ENCODE data around the gene RBMS3. TPM values are rescaled to one million over a fixed set of nuclear protein-coding genes. Genes with fewer than 3 reads are reported as not detected.
A peak's percentile ranks its signal among the peaks of the same experiment; 100 is the strongest.

Gene RBMS3
- total RNA-seq, 1 experiment from 2014 or later, result 5.9 TPM

DNA sequence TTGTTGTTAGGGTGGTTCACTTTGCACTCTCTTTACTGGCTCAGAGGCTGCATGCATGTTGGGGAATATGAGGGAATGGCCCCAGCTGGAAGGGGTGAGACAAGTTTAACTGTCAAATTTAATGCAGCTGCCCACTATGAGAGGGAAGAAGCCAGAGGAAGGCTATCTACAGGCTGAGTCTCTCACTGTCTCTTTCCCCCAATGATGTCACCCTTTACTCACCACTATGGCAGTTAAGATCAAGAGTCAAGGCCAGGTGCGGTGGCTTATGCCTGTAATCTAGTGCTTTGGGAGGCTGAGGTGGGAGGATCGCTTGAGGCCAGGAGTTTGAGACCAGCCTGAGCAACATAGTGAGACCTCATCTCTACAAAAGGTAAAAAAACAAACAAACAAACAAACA, 12.2 kb upstream of the RBMS3 start:
- in situ Hi-C loops (cut with HindIII; ENCODE audit: low pct_unique_long_range_greater_than_20kb, low sequenced_read_pairs), result no loop called here
- DNase-seq (ENCODE audit: low read depth, low spot score), result no peak

DNA sequence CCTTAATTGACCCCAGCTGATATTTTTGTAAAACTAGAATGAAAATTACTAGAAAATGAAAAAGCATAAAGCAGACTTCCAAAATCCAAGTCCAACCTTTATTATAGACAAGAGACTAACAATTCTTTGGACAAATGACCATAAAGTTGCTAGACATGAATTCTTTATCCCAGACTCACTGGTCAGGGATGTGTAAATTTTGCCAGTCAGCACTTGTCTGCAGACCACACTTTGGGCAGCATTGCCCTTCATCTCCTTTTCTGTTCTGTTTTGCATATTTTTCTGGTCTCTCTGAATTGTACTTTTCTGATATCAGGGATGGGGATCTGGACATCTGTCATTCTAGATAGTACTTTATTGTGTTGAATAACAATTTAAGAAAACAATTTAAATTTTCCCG, 10.1 kb upstream of the RBMS3 start:
- DNase-seq (ENCODE audit: low read depth, low spot score), result no peak
- in situ Hi-C loops (cut with HindIII; ENCODE audit: low pct_unique_long_range_greater_than_20kb, low sequenced_read_pairs), result no loop called here

DNA sequence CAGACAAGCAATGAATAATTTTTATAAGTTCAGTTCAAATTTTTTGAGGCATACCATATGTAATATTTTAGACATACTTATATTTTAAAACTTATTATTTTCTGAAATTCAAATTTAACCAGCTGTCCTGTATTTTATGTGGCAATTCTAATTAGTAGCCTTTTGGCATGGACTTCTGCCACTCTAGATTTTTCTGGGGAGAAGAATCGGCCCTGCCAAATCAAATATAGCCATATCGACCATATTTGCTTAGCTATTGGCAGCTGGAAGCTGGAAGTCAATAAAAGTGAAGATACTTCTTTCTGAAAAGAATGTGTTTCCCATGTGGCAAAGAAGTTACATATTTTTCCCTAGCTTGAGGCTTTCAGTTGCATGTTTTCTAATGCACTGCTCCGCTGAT, 9.4 kb upstream of the RBMS3 start:
- in situ Hi-C loops (cut with HindIII; ENCODE audit: low pct_unique_long_range_greater_than_20kb, low sequenced_read_pairs), result no loop called here
- no peak for DNase-seq (ENCODE audit: low read depth, low spot score)

DNA sequence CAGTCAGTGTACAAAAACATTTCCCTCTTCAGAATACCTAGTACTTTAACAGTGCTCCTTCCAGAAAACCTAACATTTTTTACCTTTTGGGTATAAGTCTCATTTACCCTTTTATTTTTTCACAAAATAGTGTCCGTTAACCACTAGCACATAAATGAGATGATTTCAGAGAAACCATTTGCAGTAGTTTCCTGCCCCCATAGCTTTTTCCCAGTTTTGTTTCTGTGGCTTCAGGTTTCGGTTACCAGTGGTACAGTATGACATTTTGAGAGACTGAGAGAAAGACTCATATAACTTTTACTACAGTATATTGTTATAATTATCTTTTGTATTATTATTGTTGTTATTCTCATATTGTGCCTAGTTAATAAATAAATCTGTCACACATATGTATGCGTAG, 6.2 kb upstream of the RBMS3 start:
- in situ Hi-C loops (cut with HindIII; ENCODE audit: low pct_unique_long_range_greater_than_20kb, low sequenced_read_pairs), result no loop called here
- DNase-seq (ENCODE audit: low read depth, low spot score), result no peak

DNA sequence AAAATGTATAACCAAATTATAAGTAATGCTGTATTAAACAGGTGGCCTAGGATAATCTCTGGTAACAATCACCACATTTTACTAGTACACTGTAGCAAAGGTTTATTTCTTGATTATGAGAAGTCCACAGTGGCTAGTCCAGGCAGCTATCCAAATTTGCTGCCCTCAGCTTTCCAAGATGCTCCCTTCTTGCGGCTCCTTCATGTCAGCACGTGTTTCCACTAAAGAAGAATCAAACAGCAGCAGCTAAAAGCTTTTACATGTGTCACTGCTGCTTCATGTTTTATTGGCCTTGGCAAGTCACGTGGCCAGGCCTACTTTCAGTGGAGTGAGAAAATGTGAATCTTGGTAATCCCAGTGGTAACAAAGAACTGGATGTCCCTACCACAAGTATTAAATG, 5.6 kb upstream of the RBMS3 start:
- DNase-seq (ENCODE audit: low read depth, low spot score), result no peak
- in situ Hi-C loops (cut with HindIII; ENCODE audit: low pct_unique_long_range_greater_than_20kb, low sequenced_read_pairs), result no loop called here

DNA sequence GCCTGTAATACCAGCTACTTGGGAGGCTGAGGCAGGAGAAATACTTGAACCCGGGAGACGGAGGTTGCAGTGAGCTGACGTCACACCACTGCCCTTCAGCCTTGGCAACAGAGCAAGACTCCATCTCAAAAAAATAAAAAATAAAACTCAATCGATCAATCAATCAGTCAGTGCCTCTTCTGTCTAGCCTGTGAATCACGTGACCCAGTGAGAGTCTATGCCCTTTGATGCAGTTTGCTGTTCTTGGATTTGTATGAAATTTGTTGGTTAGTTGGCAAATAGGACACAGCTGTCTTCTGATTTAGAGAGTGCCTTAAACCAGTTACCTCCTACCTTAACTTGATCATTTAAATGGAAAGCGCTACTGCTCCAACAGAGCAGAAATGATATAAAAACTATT, 3.6 kb upstream of the RBMS3 start:
- DNase-seq (ENCODE audit: low read depth, low spot score), result no peak
- in situ Hi-C loops (cut with HindIII; ENCODE audit: low pct_unique_long_range_greater_than_20kb, low sequenced_read_pairs), result no loop called here

DNA sequence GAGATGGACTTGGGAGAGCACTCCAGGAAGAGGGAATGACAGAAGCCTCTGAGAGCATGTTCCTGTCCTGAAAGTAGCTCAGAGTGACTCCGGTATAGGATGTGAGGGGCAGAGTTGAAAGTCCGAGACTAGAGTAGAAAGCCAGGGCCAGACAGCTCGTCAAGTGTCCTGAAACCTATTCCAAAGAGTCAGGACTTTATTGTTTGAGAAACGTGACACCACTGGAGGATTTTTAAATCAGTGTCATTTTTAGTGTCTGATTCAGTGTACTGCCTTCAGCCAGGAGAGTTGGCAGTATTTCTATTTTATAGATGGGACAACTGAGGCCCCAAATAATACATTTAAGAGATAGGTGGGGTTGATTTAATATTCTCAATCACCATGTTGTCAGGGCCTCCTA, 1.6 kb upstream of the RBMS3 start:
- in situ Hi-C loops (cut with HindIII; ENCODE audit: low pct_unique_long_range_greater_than_20kb, low sequenced_read_pairs), result no loop called here
- no peak for DNase-seq (ENCODE audit: low read depth, low spot score)

DNA sequence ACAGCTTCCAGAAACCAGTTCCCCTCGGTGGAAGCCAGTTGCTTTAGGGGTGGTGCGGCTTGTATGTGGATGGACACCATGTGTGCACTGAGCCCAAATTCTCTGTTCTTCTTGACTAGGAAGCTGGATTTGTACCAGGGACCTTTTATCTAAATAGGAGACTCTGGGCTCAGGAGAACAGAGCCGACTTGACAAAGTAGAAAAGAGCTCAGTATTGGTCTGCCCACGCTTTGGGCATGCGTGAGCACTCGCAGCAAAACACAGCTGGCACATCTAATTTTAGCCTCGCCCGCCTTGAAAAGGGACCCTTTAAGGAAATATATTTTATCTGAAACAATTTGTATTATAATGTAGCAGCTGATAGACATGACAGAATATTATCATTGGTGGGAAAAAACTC, 1.1 kb upstream of the RBMS3 start:
- in situ Hi-C loops (cut with HindIII; ENCODE audit: low pct_unique_long_range_greater_than_20kb, low sequenced_read_pairs), result no loop called here
- no peak for DNase-seq (ENCODE audit: low read depth, low spot score)

DNA sequence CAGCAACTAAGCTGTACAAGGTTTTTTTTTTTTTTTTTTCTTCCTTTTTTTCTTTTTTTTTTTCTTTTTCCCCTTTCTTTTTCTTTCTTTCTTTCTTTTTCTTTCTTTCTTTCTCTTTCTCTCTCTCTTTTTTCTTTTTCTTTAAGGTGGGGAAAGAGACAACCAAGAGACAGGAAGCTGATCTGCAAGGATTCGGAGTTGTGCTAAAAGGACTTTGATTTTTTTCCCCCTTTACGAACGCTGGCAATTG, 148 bp downstream of the RBMS3 start:
- in situ Hi-C loops (cut with HindIII; ENCODE audit: low pct_unique_long_range_greater_than_20kb, low sequenced_read_pairs), result no loop called here
- DNase-seq (ENCODE audit: low read depth, low spot score), result peak; percentile 43

DNA sequence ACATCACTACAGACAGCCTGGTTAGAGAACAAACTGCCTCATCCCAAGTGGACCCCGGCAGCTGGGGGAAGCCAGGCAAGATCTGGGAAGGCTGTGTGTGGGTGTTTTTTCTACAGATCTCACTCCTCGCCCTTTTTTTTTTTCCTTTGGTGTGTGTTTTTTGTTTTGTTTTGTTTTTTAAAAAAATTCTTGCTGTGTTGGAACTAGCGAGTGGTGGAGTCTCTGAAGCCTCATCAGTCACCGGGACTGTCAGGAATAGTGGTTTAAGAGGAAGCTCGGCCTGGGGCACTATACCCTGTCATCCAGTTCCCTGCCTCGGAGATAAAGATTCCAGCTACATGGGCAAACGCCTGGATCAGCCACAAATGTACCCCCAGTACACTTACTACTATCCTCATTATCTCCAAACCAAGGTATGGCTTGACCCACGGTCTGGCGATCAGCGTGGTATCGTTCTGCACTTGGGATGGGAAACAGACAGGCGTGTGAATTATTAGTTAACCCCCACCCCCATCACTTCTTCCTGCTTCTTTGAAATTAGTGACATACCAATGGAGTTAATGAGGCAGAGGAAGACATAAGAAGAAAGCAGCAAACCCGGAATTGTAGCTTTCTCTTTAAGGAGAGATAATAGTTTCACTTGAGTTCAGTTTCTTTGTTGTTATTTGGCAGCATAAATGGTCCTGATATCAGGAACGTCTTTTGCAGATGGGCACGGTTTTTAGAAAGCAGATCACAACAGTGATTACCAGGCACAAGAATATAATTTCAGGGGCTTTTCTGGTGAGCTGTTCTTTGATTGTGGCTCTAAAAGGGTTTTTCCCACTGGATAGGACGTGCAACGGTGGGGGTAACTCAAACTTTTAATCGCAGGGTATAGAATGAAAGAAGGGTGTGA, 722 bp downstream of the RBMS3 start:
- in situ Hi-C loops (cut with HindIII; ENCODE audit: low pct_unique_long_range_greater_than_20kb, low sequenced_read_pairs), result no loop called here
- DNase-seq (ENCODE audit: low read depth, low spot score), result peak; percentile 39

DNA sequence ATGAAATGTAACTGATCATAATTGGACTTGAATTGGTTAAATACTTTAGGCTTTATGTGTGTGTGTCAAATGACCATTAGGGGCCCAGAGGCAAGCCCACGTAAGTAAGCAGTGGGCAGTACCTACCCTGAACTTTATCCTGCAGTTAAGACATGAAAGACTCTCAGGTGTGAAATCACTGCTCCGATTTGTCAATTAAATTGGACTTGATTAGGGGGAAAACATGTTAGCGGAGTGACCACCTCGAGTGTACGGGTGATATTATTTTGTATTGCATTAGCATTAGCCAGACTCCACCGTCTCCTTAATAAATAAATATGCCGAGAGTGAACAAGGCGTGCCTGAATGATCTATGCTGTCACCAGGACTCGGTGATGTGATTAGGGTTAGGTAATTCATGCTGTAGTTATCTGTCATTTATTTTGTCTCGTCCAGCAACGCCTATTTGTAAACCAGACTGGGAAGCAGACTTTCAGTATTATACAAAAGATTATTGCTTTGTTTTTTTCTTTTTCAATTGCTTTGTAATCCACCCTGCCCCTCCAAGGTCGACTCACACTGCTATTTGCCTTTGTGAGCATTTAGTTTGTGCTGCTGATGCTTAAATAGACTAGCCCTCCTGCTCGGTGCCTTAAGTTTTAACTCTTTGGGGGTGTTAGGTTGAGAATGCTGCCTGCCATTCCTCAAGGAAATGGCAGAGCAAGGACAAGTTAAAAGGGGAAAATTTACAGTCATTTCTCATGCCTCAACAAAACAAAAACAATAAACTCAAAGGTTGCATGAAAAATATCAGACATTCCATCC, 1.8 kb downstream of the RBMS3 start:
- in situ Hi-C loops (cut with HindIII; ENCODE audit: low pct_unique_long_range_greater_than_20kb, low sequenced_read_pairs), result no loop called here
- peak; percentile 29 for DNase-seq (ENCODE audit: low read depth, low spot score)

DNA sequence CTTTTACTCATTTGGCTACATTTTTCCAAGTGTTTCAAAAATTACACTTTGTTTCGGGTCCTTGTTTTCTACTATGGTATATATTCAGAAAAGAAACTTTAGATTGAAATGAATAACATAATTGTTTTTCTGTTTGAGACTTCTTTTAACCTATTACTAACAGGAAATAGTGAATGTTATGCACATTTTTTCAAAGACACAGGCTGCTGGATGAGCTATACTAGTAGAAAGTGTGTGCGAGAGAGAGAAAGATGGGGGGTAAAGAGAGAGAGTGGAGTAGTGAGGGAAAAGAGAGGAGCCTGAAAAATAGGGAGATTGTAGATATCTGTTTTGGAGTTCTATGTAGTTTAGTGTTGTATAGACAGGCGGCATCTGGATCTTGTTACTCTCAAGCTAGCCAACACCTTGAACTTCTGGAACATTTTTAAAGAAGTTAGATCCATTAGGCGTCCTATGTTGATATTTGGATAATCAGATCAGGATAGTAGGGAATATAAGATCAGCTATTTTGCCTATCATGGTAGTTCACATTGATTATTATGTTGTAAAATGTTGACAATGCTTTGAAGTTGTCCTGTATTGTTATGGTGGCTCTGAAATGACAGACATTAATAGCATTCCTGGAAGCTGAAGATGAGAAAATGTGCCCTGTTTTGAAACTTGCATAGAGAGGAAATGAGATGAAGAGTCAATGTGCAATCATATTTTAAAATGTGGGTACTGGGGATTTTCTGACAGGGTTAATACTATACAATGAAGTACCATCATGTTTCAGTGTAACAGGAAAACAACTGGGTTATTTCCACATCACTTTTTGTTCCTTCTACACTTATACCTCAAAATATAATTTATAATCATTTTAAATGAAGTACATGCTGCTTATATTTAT, 2.6 kb downstream of the RBMS3 start:
- in situ Hi-C loops (cut with HindIII; ENCODE audit: low pct_unique_long_range_greater_than_20kb, low sequenced_read_pairs), result no loop called here
- no peak for DNase-seq (ENCODE audit: low read depth, low spot score)

DNA sequence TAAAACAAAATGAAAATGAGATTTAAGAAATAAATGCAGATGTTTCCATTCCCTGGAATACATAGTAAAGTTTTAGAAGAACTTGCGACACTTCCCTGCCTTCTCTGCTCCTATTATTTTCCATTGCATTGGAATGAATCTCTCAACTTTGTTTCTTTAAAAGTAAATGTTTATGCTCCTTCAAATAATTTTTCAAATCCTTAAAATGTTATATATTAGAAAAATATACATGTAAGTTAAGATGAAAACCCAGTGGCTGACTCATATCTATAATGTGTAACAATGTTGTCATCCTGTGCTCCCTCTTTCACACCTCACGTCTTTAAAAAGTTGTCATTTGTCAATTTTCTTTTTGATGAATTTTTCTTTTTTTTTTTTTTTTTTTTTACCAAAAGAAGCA, 3.6 kb downstream of the RBMS3 start:
- no peak for DNase-seq (ENCODE audit: low read depth, low spot score)
- in situ Hi-C loops (cut with HindIII; ENCODE audit: low pct_unique_long_range_greater_than_20kb, low sequenced_read_pairs), result no loop called here

DNA sequence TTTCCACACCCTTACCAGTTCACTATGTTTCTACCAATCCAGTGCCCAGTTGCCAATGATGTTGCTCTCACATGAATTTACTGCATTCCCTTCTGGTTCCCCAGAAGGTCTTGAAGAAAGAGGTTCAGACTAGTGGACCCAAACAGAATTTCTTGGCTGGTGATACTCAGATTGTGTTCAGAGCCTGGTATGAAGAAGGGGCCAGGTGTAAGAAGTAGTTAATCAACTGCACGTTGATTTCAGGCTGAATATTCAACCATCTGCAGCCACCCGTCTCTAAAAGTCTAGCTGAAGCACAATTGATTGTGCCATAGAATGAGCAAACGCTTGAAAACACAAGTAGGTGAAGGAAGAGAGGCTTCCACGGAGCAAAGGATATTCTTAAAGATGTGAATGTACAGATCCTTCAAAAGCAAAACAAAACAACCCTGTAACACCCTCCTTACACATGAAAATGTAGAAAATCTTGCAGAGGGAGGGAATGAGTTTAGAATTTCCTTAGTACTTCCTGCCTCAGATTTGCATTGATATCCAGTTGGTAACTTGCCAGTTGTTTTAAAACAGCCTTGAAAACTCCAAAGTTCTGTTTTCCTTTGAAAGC, 4.7 kb downstream of the RBMS3 start:
- peak; percentile 49 for DNase-seq (ENCODE audit: low read depth, low spot score)
- in situ Hi-C loops (cut with HindIII; ENCODE audit: low pct_unique_long_range_greater_than_20kb, low sequenced_read_pairs), result no loop called here

DNA sequence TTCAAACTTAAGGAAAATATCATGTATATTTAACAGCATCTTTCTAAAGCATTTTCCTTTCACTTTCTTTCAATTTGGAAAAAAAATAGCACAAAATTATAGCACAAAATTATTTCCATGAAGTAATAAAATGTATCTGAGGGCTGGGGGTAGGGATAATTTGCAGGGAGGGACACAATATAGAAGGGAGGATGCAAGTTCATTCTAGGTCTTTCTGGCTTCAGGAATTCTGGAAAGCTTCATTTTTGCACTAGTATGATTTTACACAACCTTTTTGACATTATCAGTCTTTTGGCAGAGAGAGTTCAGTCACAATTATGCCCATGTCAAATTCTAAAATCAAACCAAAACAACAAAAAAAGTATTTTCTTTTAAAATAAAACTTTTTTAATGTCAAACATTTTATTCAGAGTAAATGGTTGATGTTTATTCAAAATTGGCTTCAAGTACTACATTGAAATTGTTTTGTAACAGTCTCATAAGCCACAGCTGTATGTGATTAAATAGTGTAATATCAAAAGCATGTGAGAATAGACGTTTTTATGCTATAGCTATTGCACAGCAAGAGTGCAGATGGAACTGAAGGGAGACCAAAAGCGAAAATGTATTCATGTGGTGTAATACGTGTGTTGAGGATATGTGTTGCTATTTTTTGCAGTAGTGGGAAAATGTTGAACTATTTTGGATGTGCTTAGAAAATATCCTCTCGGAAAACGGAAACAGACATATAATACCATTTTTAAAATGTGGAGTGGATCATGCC, 5.8 kb downstream of the RBMS3 start:
- in situ Hi-C loops (cut with HindIII; ENCODE audit: low pct_unique_long_range_greater_than_20kb, low sequenced_read_pairs), result no loop called here
- DNase-seq (ENCODE audit: low read depth, low spot score), result no peak

DNA sequence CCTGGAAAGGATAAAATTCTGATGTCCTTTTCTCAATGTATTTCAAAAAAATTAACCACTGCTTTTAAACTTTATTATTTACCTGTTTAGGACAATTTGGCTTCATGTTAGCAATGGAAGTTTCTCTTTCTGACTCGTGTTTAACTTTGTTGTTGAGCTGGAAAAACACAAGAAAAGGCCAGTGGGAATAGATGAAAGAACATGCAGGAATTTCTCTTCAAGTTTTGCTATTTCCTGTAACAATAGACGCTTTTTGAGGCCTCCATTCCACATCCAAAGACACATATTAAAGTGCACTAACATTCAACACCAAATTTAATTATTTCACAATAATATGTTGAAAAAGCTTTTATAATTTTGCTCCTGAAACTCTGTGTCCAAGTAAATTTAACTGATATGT, 9.7 kb downstream of the RBMS3 start:
- in situ Hi-C loops (cut with HindIII; ENCODE audit: low pct_unique_long_range_greater_than_20kb, low sequenced_read_pairs), result no loop called here
- no peak for DNase-seq (ENCODE audit: low read depth, low spot score)

DNA sequence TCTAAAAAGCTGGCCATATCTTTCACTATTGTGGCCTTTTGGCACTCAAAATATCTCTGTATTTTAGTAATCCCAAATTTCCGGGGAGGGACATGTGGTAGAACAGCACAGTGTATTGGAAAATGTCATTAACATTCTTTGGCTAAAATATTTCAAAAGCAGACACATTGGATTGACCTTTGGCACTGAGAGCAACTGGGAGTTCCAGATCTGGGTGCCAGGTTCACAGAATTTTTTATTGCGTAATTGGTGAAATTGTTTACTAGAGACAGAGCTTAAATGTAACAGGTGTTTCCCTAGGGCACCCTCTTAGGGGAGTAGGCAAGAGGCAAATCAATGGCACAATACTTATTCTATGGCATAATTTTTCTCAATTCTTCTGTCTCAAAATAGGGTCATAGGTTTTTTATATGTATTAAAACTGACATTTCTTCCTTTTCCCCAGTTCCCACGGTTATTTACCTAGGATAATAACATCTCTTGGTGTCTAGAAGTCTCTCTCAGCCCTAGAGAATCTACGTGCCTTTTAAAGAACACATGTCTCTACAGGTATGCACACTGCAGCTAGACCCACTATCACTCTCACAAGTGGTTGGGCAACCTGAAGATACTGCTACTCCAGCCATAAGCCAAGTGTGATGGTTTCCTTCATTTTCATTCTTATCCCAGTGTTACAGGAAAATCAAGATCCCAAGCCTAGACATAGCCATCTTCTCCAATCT, 10.6 kb downstream of the RBMS3 start:
- no peak for DNase-seq (ENCODE audit: low read depth, low spot score)
- in situ Hi-C loops (cut with HindIII; ENCODE audit: low pct_unique_long_range_greater_than_20kb, low sequenced_read_pairs), result no loop called here
